Mucosa of descending colon (tissue), 3 donors: ENCODE data around the gene MYLK. TPM values are rescaled to one million over a fixed set of nuclear protein-coding genes. Genes with fewer than 3 reads are reported as not detected.

Source experiments
- ATAC-seq: fragments of 200-7000 bp; cut with Tn5 transposase; one replicate; pipeline ENCODE4 v1.9.1; 2020; ENCODE audit warnings: mild to moderate bottlenecking, moderate library complexity
- DNase-seq, 3 donors: peaks; one replicate each; pipeline ENCODE4 v3.0.0-alpha.2; 2020
- H3K36me3 ChIP-seq: fragments of 200-600 bp; one replicate; pipeline ENCODE4 v1.8.0; 2021; ENCODE audit warnings: low read depth, mild to moderate bottlenecking
- H3K4me1 ChIP-seq: fragments of 200-600 bp; one replicate; pipeline ENCODE4 v1.8.0; 2021; ENCODE audit warnings: low read depth, mild to moderate bottlenecking
- H3K4me3 ChIP-seq: fragments of 200-600 bp; one replicate; pipeline ENCODE4 v1.8.0; 2021; ENCODE audit warnings: mild to moderate bottlenecking
- H3K9me3 ChIP-seq: fragments of 200-600 bp; one replicate; pipeline ENCODE4 v1.8.0; 2021; ENCODE audit warnings: mild to moderate bottlenecking
- CTCF ChIP-seq: fragments of 200-600 bp; IDR thresholded peaks from one replicate; pipeline ENCODE4 v1.8.0; 2022; ENCODE audit warnings: antibody characterized with exemption, mild to moderate bottlenecking
- intact Hi-C, 2 donors: fragments of 100-400 bp; cut with DNase I in 1 of 2; cut with micrococcal nuclease in 1 of 2; formaldehyde crosslinking; loops; one replicate each; pipeline versions ENCODE4 v1.11.0 to v1.11.1; 2022; cut with DNase I, micrococcal nuclease
- total RNA-seq, 3 donors: library from RNA; stranded (reverse); fragmentation: NEBNext Ultra II Directional in 2 of 3; extraction: Animal tissue kit (Norgen Biotek cat#: 25700) in 2 of 3; gene quantifications; one replicate each; pipeline versions ENCODE4 v1.2.1 to v1.2.4, GENCODE V29; 2021 to 2023
- donor health status: DM: no; HTN: no; CAD: no; lungs with moderate emphysema.
- donor health status: DM: no; HTN: no; CAD: no.
- donor health status: DM: no; HTN: yes; CAD: no.

MYLK gene
- total RNA-seq, 3 donors from 2014 or later = 157 to 1,614 (median 175) TPM

- ATAC-seq = no peak
- Histone ChIP-seq H3K36me3 (no peaks in the 10 kb centered on the region), H3K4me1 (no peaks in the 10 kb centered on the region), H3K4me3 (no peak overlapping the region), H3K9me3 (no peaks in the 10 kb centered on the region)
- no peak for DNase-seq
- TF ChIP-seq CTCF = no peak
- intact Hi-C loops = no loop called here
Observed at GRCh38 chr3:123813876-123814275, 70.3 kb downstream of the MYLK start.

GRCh38 chr3:123809597-123809996 lies 74.5 kb downstream of the MYLK start:
- intact Hi-C loops = no loop called here
- no peak for DNase-seq
- Histone ChIP-seq H3K4me3 (no peak overlapping the region), H3K36me3 (no peaks in the 10 kb centered on the region), H3K9me3 (no peaks in the 10 kb centered on the region), H3K4me1 (peaks cover 11% of the 10 kb centered on the region)
- no peak for ATAC-seq
- TF ChIP-seq CTCF = no peak

- no peak overlapping the region for H3K4me3 ChIP-seq
- TF ChIP-seq CTCF = no peak
- H3K9me3 ChIP-seq = no peaks in the 10 kb centered on the region
- peaks cover 11% of the 10 kb centered on the region for H3K4me1 ChIP-seq
- no peaks in the 10 kb centered on the region for H3K36me3 ChIP-seq
- ATAC-seq (peak; percentile 25), DNase-seq (no peak)
- intact Hi-C loops = no loop called here
Observed at GRCh38 chr3:123808812-123809211, 75.3 kb downstream of the MYLK start.

GRCh38 chr3:123807820-123808219 lies 76.3 kb downstream of the MYLK start:
- intact Hi-C loops = no loop called here
- ATAC-seq = peak; percentile 79
- H3K4me3 ChIP-seq = no peak overlapping the region
- no peaks in the 10 kb centered on the region for H3K36me3 ChIP-seq
- peaks cover 11% of the 10 kb centered on the region for H3K4me1 ChIP-seq
- no peaks in the 10 kb centered on the region for H3K9me3 ChIP-seq
- peak; percentile 61 to 70 (median 63) for DNase-seq
- TF ChIP-seq CTCF = no peak

- Histone ChIP-seq H3K9me3 (no peaks in the 10 kb centered on the region), H3K36me3 (no peaks in the 10 kb centered on the region), H3K4me3 (no peak overlapping the region), H3K4me1 (peaks cover 11% of the 10 kb centered on the region)
- no peak for TF ChIP-seq CTCF
- intact Hi-C loops = no loop called here
- DNase-seq (peak in 2 of 3 donors; percentile 33 to 48), ATAC-seq (peak; percentile 72)
Observed at GRCh38 chr3:123805504-123805903, 78.6 kb downstream of the MYLK start.

- no peaks in the 10 kb centered on the region for H3K9me3 ChIP-seq
- no peak for TF ChIP-seq CTCF
- no peak overlapping the region for H3K4me3 ChIP-seq
- intact Hi-C loops = no loop called here
- peaks cover 11% of the 10 kb centered on the region for H3K4me1 ChIP-seq
- no peaks in the 10 kb centered on the region for H3K36me3 ChIP-seq
- ATAC-seq (no peak), DNase-seq (no peak)
Observed at GRCh38 chr3:123805101-123805500, 79.0 kb downstream of the MYLK start.
